Thoracic aorta (tissue), 2 donors: ENCODE data around the gene EEF1AKMT1. TPM values are rescaled to one million over a fixed set of nuclear protein-coding genes. Genes with fewer than 3 reads are reported as not detected.

ENCODE experiments used
- ATAC-seq: fragments of 150-250 bp; one replicate; pipeline ENCODE4 v1.8.0; 2017; ENCODE audit warnings: low read depth; ENCODE audit not compliant: insufficient number of reproducible peaks, low FRiP score
- DNase-seq: peaks from one replicate; pipeline ENCODE4 v3.0.0-alpha.2; 2020; ENCODE audit warnings: low spot score
- H3K27ac ChIP-seq, 2 donors: fragments of 200-600 bp; sonication (generic); 1 replicate in 1 of 2; 2 replicates in 1 of 2; pipeline ENCODE4 v1.5.1; 2016; ENCODE audit warnings: mild to moderate bottlenecking in 2 of 2, moderate library complexity in 2 of 2
- H3K27me3 ChIP-seq: fragments of 200-600 bp; sonication (generic); replicated peaks from 2 replicates; pipeline ENCODE4 v1.6.0; 2016; ENCODE audit warnings: mild to moderate bottlenecking; ENCODE audit not compliant: insufficient read depth
- H3K36me3 ChIP-seq: fragments of 200-600 bp; sonication (generic); one replicate; pipeline ENCODE4 v1.5.1; 2016
- H3K4me1 ChIP-seq, 2 donors: fragments of 200-600 bp; sonication (generic); 1 replicate in 1 of 2; 2 replicates in 1 of 2; pipeline versions ENCODE4 v1.5.1 to v1.6.0; 2016; ENCODE audit warnings: low read depth in 2 of 2, mild to moderate bottlenecking in 1 of 2; ENCODE audit not compliant: control insufficient read depth in 1 of 2
- H3K4me3 ChIP-seq: fragments of 200-600 bp; sonication (generic); 2 replicates; pipeline ENCODE4 v1.5.1; 2016; ENCODE audit warnings: mild to moderate bottlenecking
- H3K9me3 ChIP-seq: fragments of 200-600 bp; sonication (generic); 2 replicates; pipeline ENCODE4 v1.5.1; 2016
- CTCF ChIP-seq: fragments of 200-600 bp; sonication (generic); IDR thresholded peaks from one replicate; pipeline ENCODE4 v1.5.1; 2019; ENCODE audit warnings: antibody characterized with exemption
- total RNA-seq, 2 donors: library from RNA; depleted of rRNA; stranded (reverse); fragments of >200 nt; gene quantifications; one replicate each; pipeline versions ENCODE4 v1.1.0 to v1.2.3, GENCODE V29; 2016

The EEF1AKMT1 gene
- 10 to 100 TPM in 1 of 2 donors, 1 to 10 TPM in 1; 8.4 to 12.7 TPM for total RNA-seq

GRCh38 chr13:20773194-20774080 lies at the start of gene EEF1AKMT1:
TSS of gene EEF1AKMT1 (minus strand) at chr13:20773961. CDS start at chr13:20757598, 16,363 bp downstream.
- DNase-seq (peak; percentile 68), ATAC-seq (peak; percentile 61)
- Histone ChIP-seq H3K4me3 (peak within 1 kb of the TSS; percentile 87), H3K27me3 (no peaks in the 10 kb centered on the region), H3K4me1 (peaks cover 7 to 13% of the 10 kb centered on the region in 2 donors), H3K36me3 (no peaks in the 10 kb centered on the region), H3K9me3 (no peaks in the 10 kb centered on the region), H3K27ac (peak within 1 kb of the TSS; percentile 89 to 94)
- no peak for TF ChIP-seq CTCF

GRCh38 chr13:20823071-20823470 lies 49.3 kb upstream of the EEF1AKMT1 start:
- no peak overlapping the region for H3K4me3 ChIP-seq
- H3K36me3 ChIP-seq: no peaks in the 10 kb centered on the region
- no peaks in the 10 kb centered on the region for H3K27me3 ChIP-seq
- peak overlapping the region in 1 of 2 donors; percentile 47 for H3K27ac ChIP-seq
- peaks cover 0 to 18% of the 10 kb centered on the region in 2 donors for H3K4me1 ChIP-seq
- H3K9me3 ChIP-seq: no peaks in the 10 kb centered on the region
- ATAC-seq (no peak), DNase-seq (no peak)
- TF ChIP-seq CTCF: no peak

DNA sequence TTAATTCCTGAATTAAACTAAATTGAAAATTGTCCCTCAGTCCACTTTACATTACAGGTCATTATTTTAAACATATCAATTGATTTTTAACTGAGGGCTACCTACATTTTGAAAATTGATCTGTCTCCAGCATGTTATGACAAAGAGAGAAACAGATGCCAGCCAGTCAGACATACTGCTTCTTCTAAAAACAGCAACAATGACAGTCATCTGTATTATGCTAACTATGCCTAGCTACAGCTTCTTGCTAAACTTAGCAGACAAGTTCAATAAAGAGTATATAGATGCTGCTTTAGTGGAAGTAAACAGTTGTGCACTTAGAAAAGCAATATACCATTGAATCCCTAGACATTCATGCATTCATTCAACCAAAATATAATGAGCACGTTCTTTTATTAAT lies 48.6 kb upstream of the EEF1AKMT1 start:
- H3K4me1 ChIP-seq: peaks cover 0 to 21% of the 10 kb centered on the region in 2 donors
- H3K36me3 ChIP-seq: no peaks in the 10 kb centered on the region
- TF ChIP-seq CTCF: no peak
- ATAC-seq (no peak), DNase-seq (no peak)
- H3K27me3 ChIP-seq: no peaks in the 10 kb centered on the region
- no peaks in the 10 kb centered on the region for H3K9me3 ChIP-seq
- H3K4me3 ChIP-seq: no peak overlapping the region
- H3K27ac ChIP-seq: peak overlapping the region in 1 of 2 donors; percentile 47

GRCh38 chr13:20819715-20820114 lies 46.0 kb upstream of the EEF1AKMT1 start:
- Histone ChIP-seq H3K9me3 (no peaks in the 10 kb centered on the region), H3K27ac (no peak overlapping the region), H3K36me3 (no peaks in the 10 kb centered on the region), H3K4me1 (peaks cover 2 to 31% of the 10 kb centered on the region in 2 donors), H3K4me3 (no peak overlapping the region), H3K27me3 (no peaks in the 10 kb centered on the region)
- ATAC-seq (no peak), DNase-seq (no peak)
- no peak for TF ChIP-seq CTCF

DNA sequence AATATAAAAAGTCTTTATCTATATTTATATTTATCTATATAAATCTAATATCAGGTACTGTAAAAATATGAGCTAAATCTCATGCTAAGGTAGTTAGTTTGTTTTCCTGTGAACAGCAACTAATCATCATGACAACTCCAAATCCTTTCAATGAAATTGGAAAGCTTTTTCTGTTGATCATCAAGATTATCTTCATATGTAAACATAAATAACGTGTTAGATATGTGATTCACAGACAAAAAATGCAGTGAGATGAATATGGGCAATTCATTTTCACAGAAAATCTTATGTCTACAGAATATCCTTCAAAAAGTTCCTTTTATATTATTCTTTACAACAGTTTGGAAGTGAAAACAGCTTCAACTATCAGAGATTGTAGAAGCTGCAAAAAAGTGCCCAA lies 41.7 kb upstream of the EEF1AKMT1 start:
- H3K27me3 ChIP-seq: no peaks in the 10 kb centered on the region
- ATAC-seq (no peak), DNase-seq (no peak)
- no peak for TF ChIP-seq CTCF
- no peak overlapping the region for H3K4me3 ChIP-seq
- H3K9me3 ChIP-seq: no peaks in the 10 kb centered on the region
- no peaks in the 10 kb centered on the region for H3K36me3 ChIP-seq
- peak overlapping the region; percentile 84 for H3K27ac ChIP-seq
- H3K4me1 ChIP-seq: peaks cover 2 to 33% of the 10 kb centered on the region in 2 donors
